Amygdala (tissue), 56 donors: ENCODE measurements around the gene MAP2K5.

Experiments
- DNase-seq, 56 donors: peaks; one replicate each; lab custom pipeline; 2025; lab: John Stamatoyannopoulos, UW

The MAP2K5 gene

DNA sequence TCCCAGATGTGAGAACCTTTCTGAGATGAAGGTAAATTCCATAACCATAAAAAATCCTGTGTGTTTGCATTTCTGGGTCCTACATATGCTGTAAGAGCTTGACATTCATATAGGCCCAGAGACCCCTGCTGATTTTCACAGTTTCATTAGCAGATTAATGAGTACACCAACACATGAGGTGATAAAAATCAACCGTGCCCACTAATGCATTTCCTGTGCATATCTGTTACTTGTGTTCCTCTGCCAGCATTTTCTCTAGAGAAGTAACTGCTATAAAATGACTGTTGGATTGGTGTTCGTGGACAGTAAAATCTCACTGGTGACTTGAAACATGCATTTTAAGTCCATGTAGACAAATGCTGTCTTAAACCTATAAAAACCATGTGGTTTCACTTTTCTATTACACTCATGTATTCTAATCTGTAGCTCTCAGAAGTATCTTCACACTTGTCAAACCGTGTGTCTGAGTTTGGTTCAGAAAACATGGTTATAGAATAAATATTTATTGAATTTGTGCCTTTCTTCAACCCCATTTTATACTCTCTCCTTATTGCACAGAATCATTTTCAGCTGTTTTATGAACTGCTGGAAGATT is 14.6 kb downstream of the MAP2K5 start:
- no peak for DNase-seq

DNA sequence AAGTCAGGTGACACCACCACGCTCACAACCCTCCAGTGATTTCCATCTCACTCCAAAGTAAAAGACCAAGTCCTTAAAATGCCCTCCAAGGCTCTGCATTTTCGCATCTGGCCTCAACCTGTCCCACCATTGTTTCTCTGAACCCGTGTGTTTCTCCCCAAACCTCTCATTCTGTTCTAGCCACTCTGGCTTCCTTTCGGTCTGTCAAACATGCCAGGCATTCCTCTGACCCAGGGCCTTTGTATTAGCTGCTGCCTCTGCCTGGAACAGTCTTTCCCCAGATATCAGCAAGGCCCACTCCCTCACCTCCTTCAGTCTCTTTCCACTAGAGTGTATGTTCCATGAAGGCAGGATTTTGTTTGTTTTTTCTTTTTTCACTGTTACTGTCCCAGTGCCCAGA is 16.0 kb downstream of the MAP2K5 start:
- no peak for DNase-seq

- DNase-seq, result no peak
Observed at GRCh38 chr15:67559158-67559557, 16.7 kb downstream of the MAP2K5 start.

DNA sequence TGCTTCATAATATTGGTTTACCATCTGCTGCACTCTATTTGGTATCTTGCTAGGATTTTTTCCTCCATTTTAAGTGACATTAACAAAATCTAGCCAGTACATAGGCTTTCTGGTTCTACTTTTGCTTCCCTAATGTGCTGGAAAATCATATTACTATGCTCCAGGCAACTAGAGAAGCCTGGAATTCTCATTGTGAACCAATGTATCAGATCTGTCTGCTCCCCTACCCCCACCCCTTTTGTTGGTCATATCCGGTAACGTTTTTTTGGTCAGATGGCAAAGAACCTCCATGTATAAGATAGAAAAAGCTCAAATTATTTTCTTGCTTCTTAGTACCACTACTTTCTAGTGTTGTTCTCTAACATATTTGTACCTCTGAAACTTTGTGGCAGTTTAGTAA is 17.1 kb downstream of the MAP2K5 start:
- DNase-seq, result no peak

GRCh38 chr15:67560320-67560719 is 17.8 kb downstream of the MAP2K5 start:
- DNase-seq, result no peak

DNA sequence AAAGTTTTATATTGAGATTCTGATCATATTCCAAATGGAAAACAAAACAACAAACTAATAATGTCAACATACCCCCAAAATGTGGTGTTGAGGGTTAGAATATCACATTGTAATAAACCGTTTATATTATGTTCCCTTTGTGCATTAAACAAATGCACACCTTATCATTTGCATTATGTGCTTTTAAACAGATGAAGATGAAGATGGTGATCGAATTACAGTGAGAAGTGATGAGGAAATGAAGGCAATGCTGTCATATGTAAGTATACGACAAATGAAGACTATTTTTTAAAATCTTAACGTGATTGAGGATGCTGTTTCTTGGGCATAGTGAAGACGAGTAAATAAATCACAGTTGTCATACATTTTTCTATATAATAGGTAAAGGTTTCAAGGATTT is 20.6 kb downstream of the MAP2K5 start:
- no peak for DNase-seq

DNA sequence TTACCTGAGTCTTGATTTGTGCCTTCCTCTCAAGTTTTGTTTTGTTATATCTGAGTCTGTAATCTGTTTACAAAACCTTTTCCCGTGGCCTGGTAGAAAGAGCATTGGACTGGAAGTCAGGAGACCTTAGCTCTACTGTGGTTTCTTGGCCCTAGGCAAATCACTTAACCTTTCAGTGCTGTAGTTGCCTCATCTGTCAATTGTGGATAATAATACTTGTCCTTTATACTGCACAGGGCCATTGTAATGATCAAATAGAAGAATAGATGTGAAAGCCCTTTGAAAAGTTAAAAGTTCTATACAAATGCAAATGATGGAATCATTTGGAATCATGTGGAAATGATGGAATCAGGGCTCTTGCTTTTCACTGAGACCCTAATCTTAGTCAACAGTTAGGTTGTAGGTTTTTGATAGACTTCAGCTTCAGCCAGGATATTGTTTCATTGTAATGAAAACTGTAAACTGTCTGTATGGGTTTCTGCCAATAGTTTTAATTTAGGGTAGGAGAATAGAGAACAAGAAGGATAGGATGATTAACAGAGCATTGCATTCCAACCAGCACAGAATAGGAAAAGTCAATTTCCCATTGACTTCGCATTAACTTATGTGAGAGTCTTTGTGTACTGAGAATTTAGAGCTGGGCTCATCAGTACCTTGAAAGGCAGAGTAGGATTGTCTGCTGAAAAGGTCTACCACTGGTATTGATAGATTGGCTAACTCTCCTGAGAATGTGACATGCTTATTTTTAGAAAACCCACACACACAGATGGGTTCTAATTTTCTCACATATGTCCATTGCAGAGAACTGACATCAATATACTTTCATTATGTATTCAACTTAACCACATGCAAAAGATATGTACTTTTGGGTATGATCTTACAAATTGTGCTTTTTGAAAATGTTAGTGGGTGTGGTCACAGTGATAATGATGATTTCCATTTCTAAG is 21.8 kb downstream of the MAP2K5 start:
- DNase-seq, result no peak

GRCh38 chr15:67564968-67565345 is 22.5 kb downstream of the MAP2K5 start:
- DNase-seq, result no peak

DNA sequence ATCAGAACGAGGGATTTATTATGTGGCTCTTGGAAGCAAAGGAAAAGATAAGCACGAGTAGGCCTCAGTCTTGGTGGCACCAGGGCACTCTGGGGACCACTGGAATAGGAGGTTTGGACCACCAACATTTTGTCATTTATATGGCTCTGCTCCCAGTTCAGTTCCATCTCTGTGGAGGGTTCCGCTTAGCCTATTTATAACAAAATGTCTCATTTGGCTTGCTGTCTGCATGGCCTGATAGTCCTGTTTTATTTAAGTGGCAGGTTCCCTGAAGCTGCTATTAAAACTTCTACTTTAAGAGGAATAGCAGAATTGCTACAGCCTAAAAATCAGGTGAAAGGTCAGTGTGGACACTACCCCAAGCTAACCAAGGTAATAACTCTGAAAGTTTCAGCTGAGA is 27.2 kb downstream of the MAP2K5 start:
- DNase-seq, result no peak

GRCh38 chr15:67570875-67571647 is 28.6 kb downstream of the MAP2K5 start:
- no peak for DNase-seq

DNA sequence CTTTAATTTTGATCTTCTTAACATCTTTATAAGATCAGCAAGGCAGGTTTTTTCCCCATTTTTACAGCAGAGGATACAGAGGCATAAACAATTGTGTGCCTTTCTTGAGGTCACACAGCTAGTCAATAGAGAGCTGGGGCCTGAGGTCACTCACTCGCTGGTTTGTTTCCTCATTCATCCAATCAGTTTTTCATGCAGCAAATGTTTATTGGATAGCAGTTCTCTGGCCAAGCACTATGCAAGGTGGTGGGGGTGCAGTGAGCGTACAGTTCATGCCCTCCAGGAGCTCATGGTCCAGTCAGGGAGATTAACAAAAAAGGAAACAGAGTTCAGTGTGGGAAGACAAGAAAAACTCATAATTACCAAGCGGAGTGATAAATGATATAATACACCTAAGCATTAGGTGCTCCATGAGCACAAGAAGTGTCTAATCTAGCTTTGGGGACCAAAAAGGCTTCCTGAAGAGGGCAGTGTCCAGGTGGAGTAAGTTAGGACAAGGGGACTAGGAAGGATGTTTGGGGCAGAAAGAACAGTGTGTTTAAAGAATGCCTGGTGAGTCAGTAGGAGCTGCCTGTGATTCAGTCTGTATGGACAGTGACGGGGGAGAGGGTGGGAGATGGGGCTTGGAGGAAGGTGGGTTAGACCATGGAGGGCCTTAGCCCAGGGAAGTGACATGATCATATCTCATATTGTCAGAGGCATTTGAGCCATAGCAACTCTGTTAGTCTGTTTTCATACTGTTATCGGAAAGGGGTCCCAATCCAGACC is 29.3 kb downstream of the MAP2K5 start:
- DNase-seq, result no peak

GRCh38 chr15:67573194-67573593 is 30.7 kb downstream of the MAP2K5 start:
- no peak for DNase-seq

DNA sequence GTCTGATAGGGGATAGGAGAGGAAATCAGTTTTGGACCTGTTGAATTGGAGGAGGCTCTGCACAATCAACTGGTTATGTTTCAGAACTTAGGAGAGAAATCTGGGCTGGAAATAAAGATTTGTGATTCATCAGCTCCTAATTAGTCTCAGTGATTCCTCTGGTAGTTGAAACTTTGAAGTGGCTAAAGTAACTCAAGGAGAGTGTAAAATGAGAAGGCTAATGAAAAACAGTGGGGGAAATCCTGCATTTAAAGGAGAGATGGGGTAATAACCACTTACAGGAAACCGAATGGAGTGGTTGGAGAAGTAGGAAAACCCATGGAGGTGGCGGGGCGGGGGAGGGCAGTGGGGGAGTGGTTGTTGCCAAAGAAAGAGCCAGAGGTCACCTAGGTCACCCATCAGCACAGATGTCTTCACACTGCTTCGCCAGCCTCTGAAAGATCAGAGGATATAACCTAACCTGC is 32.6 kb downstream of the MAP2K5 start:
- DNase-seq, result no peak

- DNase-seq, result no peak
Observed at GRCh38 chr15:67578020-67578600, 35.6 kb downstream of the MAP2K5 start.

- no peak for DNase-seq
Observed at GRCh38 chr15:67579164-67579563, 36.7 kb downstream of the MAP2K5 start.

DNA sequence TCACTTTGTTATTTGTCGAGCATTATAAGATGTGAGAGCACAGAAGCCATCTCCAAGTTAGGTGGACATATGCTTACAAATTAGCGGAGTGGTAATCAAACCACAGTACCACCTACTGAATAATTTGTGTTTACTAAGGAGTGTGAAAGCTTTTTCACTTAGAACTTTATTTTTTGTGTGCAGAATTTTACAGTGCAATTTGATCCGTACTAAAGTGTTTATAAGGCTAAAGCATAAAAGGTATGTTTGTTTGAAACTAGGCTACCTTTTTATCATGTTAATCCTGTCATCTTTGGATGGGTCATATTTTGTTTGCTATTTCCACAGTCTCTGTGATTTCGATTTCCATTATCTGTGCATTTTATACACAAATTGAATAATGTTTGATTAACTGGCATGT is 37.5 kb downstream of the MAP2K5 start:
- no peak for DNase-seq

DNA sequence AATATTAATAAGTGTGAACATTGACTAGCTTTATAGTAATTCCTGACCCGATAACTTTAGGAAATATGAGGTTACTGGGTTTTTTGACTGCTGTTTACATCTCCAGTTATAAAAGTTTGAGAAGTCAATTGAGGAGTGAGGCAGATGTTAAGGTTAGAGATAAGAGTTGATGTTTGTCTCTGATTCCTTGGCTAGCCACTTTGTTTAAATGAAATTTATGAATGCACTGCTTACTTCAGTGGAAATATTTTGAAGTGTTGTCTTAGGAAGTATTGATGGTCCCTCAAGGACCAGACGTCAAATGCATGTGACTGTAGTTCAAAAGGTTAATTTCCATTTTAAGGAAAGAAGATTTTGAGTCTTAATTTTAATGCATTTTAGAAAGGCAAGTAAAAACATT is 41.7 kb downstream of the MAP2K5 start:
- no peak for DNase-seq

DNA sequence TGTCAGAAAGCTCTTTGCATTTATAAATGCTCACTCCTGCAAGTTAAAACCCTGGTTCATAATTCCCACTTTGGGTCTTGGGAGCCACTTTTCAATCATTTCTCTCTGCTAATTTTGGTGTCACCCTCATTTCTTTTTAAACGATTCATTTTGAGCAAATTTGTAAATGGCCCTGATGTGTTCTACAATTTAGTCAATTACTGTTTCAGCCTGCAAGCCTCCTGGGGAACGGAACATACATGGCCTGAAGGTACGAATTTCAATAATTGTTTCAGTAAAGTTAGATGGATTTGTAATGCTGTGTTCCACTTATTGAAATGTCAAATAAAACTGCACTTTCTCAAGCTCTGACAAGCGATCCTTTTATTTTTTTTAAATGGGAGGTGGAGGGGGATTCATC is 43.2 kb downstream of the MAP2K5 start:
- no peak for DNase-seq

GRCh38 chr15:67587331-67587730 is 44.8 kb downstream of the MAP2K5 start:
- no peak for DNase-seq

DNA sequence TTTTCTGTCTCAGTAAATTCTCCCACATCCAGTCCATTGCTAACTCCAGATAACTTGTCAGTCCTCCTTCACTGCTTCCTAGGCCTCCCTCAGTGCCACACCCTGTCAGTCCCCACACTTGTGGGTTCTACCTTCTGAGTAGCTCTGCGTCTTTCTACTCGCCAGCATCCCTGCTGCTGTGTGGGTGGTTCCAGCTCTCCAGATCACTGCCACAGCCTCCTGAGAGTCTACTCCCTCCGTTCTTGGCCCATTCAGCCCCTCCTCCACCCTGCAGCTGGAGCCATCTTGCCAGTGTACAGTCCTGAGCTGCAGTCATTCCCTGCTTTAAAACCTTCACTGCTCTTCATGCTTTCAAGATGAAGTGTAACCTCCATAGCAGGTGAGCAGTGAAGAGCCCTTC is 45.3 kb downstream of the MAP2K5 start:
- no peak for DNase-seq
